HL-60/S4 treated with retinoic acid at 250 ng/mL for 4 days and 3 days (cell line): ENCODE measurements around the gene FAM167B.

Experiments
- in situ Hi-C: fragments of 300-500 bp; cut with MboI; formaldehyde crosslinking; loops from 2 replicates; pipeline ENCODE4 v1.7.0; 2022; ENCODE audit warnings: low sequenced_read_pairs

FAM167B gene

GRCh38 chr1:32246888-32247273, at the start of gene FAM167B:
Gene FAM167B (plus strand): TSS chr1:32247222. CDS start chr1:32247422, 200 bp downstream.
- in situ Hi-C loops = no loop called here

GRCh38 chr1:32197837-32198236, 49.2 kb upstream of the FAM167B start:
- in situ Hi-C loops = no loop called here

GRCh38 chr1:32198237-32199042, 48.6 kb upstream of the FAM167B start:
- in situ Hi-C loops = no loop called here

GRCh38 chr1:32199043-32199716, 47.8 kb upstream of the FAM167B start:
- in situ Hi-C loops = no loop called here

- in situ Hi-C loops = no loop called here
Measured at GRCh38 chr1:32199717-32200072, 47.3 kb upstream of the FAM167B start.

GRCh38 chr1:32200226-32201010, 46.6 kb upstream of the FAM167B start, which contains the start of gene CCDC28B:
Gene CCDC28B (plus strand): TSS chr1:32200595. CDS start chr1:32201936, 1,341 bp downstream.
- in situ Hi-C loops = no loop called here

GRCh38 chr1:32201011-32201855, 45.8 kb upstream of the FAM167B start:
- in situ Hi-C loops = no loop called here

GRCh38 chr1:32204943-32205361, 42.1 kb upstream of the FAM167B start:
- in situ Hi-C loops = no loop called here

GRCh38 chr1:32205401-32206370, 41.3 kb upstream of the FAM167B start, which contains the start of gene IQCC:
Gene IQCC (plus strand): TSS chr1:32205671. CDS start chr1:32205682, 11 bp downstream.
- in situ Hi-C loops = no loop called here

GRCh38 chr1:32208469-32208868, 38.6 kb upstream of the FAM167B start:
- in situ Hi-C loops = no loop called here

- in situ Hi-C loops = no loop called here
Measured at GRCh38 chr1:32208891-32209328, 38.1 kb upstream of the FAM167B start, which contains the start of gene DCDC2B. Gene DCDC2B (plus strand): TSS chr1:32209089. CDS start chr1:32209094, 5 bp downstream.

- in situ Hi-C loops = no loop called here
Measured at GRCh38 chr1:32215629-32216480, 31.2 kb upstream of the FAM167B start.

- in situ Hi-C loops = no loop called here
Measured at GRCh38 chr1:32216566-32216965, 30.5 kb upstream of the FAM167B start.

GRCh38 chr1:32219022-32219421, 28.0 kb upstream of the FAM167B start:
- in situ Hi-C loops = no loop called here

GRCh38 chr1:32220746-32221580, 26.1 kb upstream of the FAM167B start:
- in situ Hi-C loops = no loop called here

- in situ Hi-C loops = no loop called here
Measured at GRCh38 chr1:32221581-32221979, 25.4 kb upstream of the FAM167B start.
